ENCODE measurements around the gene MEOX1.

The MEOX1 gene

DNA sequence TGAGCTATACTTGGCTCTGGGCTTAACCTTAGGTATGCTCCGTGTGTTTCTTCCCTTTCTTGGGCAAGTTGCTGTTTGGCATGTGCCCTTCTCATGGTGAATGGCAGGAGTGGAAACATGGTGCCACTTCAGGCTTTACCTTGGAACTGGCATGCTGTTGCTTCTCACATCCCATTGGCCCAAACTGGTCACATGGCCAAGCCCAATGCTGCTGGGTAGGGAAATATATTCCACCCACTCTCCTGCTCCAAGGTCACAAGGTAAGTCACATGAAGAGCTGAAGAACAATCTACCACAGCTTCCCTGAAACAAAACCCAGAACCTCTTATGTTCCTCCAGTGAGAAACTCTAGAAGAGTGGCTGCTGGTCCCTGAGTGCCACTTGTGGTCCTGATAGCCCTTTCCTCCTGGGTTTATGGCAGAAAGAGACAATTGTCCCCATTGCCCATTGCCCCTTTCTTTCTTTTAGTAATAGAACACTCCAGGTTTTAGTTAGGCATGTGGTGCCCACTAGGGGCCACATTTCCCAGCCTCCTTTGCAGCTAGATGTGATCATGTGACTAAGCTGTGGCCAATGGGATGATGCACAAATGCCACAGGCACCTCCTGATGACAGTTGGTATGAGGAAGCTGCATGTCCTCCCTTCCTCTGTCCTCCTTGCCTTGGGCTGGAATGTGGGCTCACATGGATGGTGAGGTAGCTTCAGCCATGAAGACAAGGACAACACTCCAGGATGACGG lies 50.3 kb downstream of the MEOX1 start:
- TF ChIP-seq, protein P1, sequence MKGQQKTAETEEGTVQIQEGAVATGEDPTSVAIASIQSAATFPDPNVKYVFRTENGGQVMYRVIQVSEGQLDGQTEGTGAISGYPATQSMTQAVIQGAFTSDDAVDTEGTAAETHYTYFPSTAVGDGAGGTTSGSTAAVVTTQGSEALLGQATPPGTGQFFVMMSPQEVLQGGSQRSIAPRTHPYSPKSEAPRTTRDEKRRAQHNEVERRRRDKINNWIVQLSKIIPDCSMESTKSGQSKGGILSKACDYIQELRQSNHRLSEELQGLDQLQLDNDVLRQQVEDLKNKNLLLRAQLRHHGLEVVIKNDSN (IDR thresholded peaks at IDR 0.05): peak; percentile 74
- TF ChIP-seq TEAD4 (IDR thresholded peaks at IDR 0.05) (no peak), NFIC (IDR thresholded peaks at IDR 0.05) (no peak), EP300 (IDR thresholded peaks at IDR 0.05; ENCODE audit: borderline replicate concordance) (no peak), TCF12 (IDR thresholded peaks at IDR 0.05; ENCODE audit: low read depth) (no peak)

GRCh38 chr17:43609613-43610385 lies 51.9 kb downstream of the MEOX1 start:
- TF ChIP-seq CEBPB (IDR thresholded peaks at IDR 0.05): no peak

DNA sequence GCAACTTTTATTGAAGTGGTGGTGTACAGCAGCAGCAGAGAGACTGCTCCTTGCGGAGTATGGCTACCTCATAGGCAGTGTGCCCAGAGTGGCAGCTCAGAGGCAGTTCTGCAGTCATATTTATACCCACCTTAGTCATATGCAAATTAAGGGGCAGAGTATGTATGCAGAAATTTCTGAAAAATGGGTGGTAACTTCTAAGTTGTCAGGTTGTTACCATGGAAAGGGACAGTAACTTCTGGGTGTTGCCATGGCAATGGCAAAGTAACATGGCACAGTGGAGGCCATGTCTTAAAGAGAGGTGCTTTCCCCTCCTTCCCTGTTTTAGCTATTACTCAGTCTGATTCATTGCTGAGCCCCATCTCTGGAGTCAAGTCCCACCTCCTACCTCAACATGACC lies 53.4 kb downstream of the MEOX1 start:
- no peak for TF ChIP-seq TEAD4 (IDR thresholded peaks at IDR 0.05)
- TF ChIP-seq FOXM1 (IDR thresholded peaks at IDR 0.05; ENCODE audit: borderline replicate concordance, low read depth): no peak
- no peak for TF ChIP-seq CREB1 (IDR thresholded peaks at IDR 0.05; ENCODE audit: low read depth)
- TF ChIP-seq CEBPB (IDR thresholded peaks at IDR 0.05): no peak
- no peak for TF ChIP-seq REST (IDR thresholded peaks at IDR 0.05; ENCODE audit: low read depth)
- TF ChIP-seq RAD21 (IDR thresholded peaks at IDR 0.05; ENCODE audit: low read depth): no peak
- TF ChIP-seq YY1 (IDR thresholded peaks at IDR 0.05; ENCODE audit: low read depth): no peak
- TF ChIP-seq EGR1 (IDR thresholded peaks at IDR 0.05): no peak
- no peak for TF ChIP-seq NFIC (IDR thresholded peaks at IDR 0.05)
- TF ChIP-seq, protein P2, sequence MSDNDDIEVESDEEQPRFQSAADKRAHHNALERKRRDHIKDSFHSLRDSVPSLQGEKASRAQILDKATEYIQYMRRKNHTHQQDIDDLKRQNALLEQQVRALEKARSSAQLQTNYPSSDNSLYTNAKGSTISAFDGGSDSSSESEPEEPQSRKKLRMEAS (IDR thresholded peaks at IDR 0.05): no peak
- TF ChIP-seq TAF1 (IDR thresholded peaks at IDR 0.05; ENCODE audit: low read depth): no peak
- TF ChIP-seq ZBTB7A (IDR thresholded peaks at IDR 0.05; ENCODE audit: low read depth): no peak
- TF ChIP-seq, protein P1 (IDR thresholded peaks at IDR 0.05): no peak
- TF ChIP-seq EP300 (IDR thresholded peaks at IDR 0.05; ENCODE audit: borderline replicate concordance): no peak
- TF ChIP-seq TCF12 (IDR thresholded peaks at IDR 0.05; ENCODE audit: low read depth): no peak

- TF ChIP-seq EP300 (IDR thresholded peaks at IDR 0.05; ENCODE audit: borderline replicate concordance) (no peak), TAF1 (IDR thresholded peaks at IDR 0.05; ENCODE audit: low read depth) (no peak)
Observed at GRCh38 chr17:43604549-43604948, 57.2 kb downstream of the MEOX1 start.

DNA sequence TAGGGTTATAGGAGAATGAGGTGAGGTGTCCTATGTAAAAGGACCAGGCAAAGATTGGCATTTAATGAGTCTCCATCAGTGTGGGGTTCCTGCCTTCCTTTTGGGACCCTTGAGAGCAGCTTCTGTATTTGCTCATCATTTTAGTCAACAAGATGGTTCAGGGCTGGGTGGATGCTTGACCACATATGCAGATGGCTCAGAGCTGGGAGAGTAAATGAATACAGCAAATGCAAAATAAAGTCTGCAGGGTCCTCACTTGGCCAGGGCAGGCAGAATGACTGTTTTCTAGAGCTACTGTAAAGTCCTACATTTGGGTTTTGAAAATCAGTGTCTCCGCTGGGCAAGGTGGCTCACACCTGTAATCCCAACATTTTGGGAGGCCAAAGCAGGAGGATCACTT lies 58.4 kb downstream of the MEOX1 start:
- TF ChIP-seq RAD21 (IDR thresholded peaks at IDR 0.05; ENCODE audit: low read depth) (no peak), TCF12 (IDR thresholded peaks at IDR 0.05; ENCODE audit: low read depth) (no peak), TEAD4 (IDR thresholded peaks at IDR 0.05) (no peak), FOXM1 (IDR thresholded peaks at IDR 0.05; ENCODE audit: borderline replicate concordance, low read depth) (no peak), NFIC (IDR thresholded peaks at IDR 0.05) (no peak), TAF1 (IDR thresholded peaks at IDR 0.05; ENCODE audit: low read depth) (no peak), EGR1 (IDR thresholded peaks at IDR 0.05) (no peak), CEBPB (IDR thresholded peaks at IDR 0.05) (no peak), ZBTB7A (IDR thresholded peaks at IDR 0.05; ENCODE audit: low read depth) (no peak), YY1 (IDR thresholded peaks at IDR 0.05; ENCODE audit: low read depth) (no peak), REST (IDR thresholded peaks at IDR 0.05; ENCODE audit: low read depth) (no peak)
- TF ChIP-seq, protein P2 (IDR thresholded peaks at IDR 0.05): no peak
